Lung (tissue), 12 donors: Measurements from ENCODE around the gene LRRC15. TPM values are rescaled to one million over a fixed set of nuclear protein-coding genes. Genes with fewer than 3 reads are reported as not detected.

Experiments used
- ATAC-seq: fragments of 200-7000 bp; cut with Tn5 transposase; one replicate; pipeline ENCODE4 v1.9.1; 2020; ENCODE audit warnings: moderate number of reproducible peaks; ENCODE audit not compliant: insufficient read depth, low FRiP score
- DNase-seq, 3 donors: peaks; one replicate each; pipeline ENCODE4 v3.0.0-alpha.2; 2013 to 2017
- H3K27ac ChIP-seq, 2 donors: one replicate each; pipeline ENCODE4 v1.5.1; 2013; ENCODE audit warnings: mild to moderate bottlenecking in 2 of 2, moderate library complexity in 2 of 2, control low read depth in 1 of 2, inconsistent platforms in 1 of 2, low read depth in 1 of 2, low read length in 1 of 2
- H3K27me3 ChIP-seq, 3 donors: one replicate each; pipeline ENCODE4 v1.5.1; 2013; ENCODE audit warnings: low read length in 2 of 3; ENCODE audit not compliant: control insufficient read depth in 3 of 3, insufficient read depth in 3 of 3
- H3K36me3 ChIP-seq, 4 donors: one replicate each; pipeline ENCODE4 v1.5.1; 2013; ENCODE audit warnings: low read length in 4 of 4, mild to moderate bottlenecking in 1 of 4, moderate library complexity in 1 of 4; ENCODE audit not compliant: control insufficient read depth in 4 of 4, insufficient read depth in 4 of 4
- H3K4me1 ChIP-seq, 5 donors: one replicate each; pipeline ENCODE4 v1.5.1; 2013; ENCODE audit warnings: low read length in 5 of 5, mild to moderate bottlenecking in 2 of 5, moderate library complexity in 1 of 5; ENCODE audit not compliant: control insufficient read depth in 5 of 5, insufficient read depth in 5 of 5
- H3K4me3 ChIP-seq: one replicate; pipeline ENCODE4 v1.5.1; 2013; ENCODE audit warnings: mild to moderate bottlenecking, control low read depth, moderate library complexity
- H3K9ac ChIP-seq, 2 donors: one replicate each; pipeline ENCODE4 v1.5.1; 2013; ENCODE audit warnings: low read length in 2 of 2, control low read depth in 1 of 2; ENCODE audit not compliant: insufficient read depth in 1 of 2
- H3K9me3 ChIP-seq, 4 donors: one replicate each; pipeline ENCODE4 v1.5.1; 2013; ENCODE audit warnings: low read length in 3 of 4, mild to moderate bottlenecking in 1 of 4, moderate library complexity in 1 of 4; ENCODE audit not compliant: control insufficient read depth in 4 of 4, insufficient read depth in 3 of 4
- WGBS, 2 donors: extraction: QIAGEN DNeasy Blood & Tissue Kit; methylation state at CpG; one replicate each; pipeline ENCODE4 v1.1.7; 2013; 5-methylcytosine and 5-hydroxymethylcytosine counted together
- polyA plus RNA-seq, 2 donors: library from polyadenylated mRNA; stranded (reverse); fragments of 200-250 nt; gene quantifications; one replicate each; pipeline ENCODE4 v1.2.1, GENCODE V29; 2013
- total RNA-seq, 2 donors: library from RNA; depleted of rRNA in 1 of 2; stranded (reverse); fragments of >200 nt in 1 of 2; gene quantifications; one replicate each; pipeline ENCODE4 v1.2.1, GENCODE V29; 2014 to 2021
- TF ChIP-seq, protein P1 (sequence below): IDR thresholded peaks from 2 replicates; pipeline ENCODE4 v1.5.1; 2012; ENCODE audit warnings: mild to moderate bottlenecking; ENCODE audit errors: control extremely low read depth, extremely low read depth
- donor health status: control.
- donor health status: control.
- donor health status: Bipolar disorder and iron deficiency.
- donor health status: healthy.
- donor health status: DM: yes; HTN: yes; CAD: no.

Gene LRRC15
- total and polyA plus RNA-seq, 4 donors: 0.06 to 1.2 (median 0.07) TPM

DNA sequence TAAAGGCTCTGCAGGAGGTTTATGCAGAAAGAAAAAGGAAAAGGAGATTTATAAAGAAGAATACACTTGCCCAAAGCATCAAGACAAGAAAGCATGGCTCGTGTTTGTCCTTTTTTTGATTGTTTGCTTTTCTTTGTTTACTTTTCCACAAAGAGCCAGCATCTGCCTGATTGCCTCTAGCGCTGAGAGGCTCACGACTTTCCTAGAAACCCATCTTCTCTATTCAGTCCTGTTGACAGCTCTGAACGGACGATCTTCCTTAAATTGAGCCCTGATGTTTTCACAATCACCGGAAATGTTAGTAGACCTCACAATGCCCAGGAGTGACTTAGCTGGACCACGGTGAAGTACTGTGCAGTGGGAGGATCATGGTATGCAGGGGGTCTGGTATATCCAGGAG is 17.1 kb upstream of the LRRC15 start:
- no peak overlapping the region for H3K9ac ChIP-seq
- H3K4me3 ChIP-seq: no peak overlapping the region
- 49 to 56% methylated on average over 7 of the region's 7 CpGs for WGBS, 2 donors
- H3K27me3 ChIP-seq: no peaks in the 10 kb centered on the region
- H3K9me3 ChIP-seq: peaks cover 0 to 5% (median 0%) of the 10 kb centered on the region in 4 donors
- no peaks in the 10 kb centered on the region for H3K36me3 ChIP-seq
- no peak overlapping the region for H3K27ac ChIP-seq
- ATAC-seq (no peak), DNase-seq (no peak)
- H3K4me1 ChIP-seq: no peaks in the 10 kb centered on the region
- TF ChIP-seq, protein P1, sequence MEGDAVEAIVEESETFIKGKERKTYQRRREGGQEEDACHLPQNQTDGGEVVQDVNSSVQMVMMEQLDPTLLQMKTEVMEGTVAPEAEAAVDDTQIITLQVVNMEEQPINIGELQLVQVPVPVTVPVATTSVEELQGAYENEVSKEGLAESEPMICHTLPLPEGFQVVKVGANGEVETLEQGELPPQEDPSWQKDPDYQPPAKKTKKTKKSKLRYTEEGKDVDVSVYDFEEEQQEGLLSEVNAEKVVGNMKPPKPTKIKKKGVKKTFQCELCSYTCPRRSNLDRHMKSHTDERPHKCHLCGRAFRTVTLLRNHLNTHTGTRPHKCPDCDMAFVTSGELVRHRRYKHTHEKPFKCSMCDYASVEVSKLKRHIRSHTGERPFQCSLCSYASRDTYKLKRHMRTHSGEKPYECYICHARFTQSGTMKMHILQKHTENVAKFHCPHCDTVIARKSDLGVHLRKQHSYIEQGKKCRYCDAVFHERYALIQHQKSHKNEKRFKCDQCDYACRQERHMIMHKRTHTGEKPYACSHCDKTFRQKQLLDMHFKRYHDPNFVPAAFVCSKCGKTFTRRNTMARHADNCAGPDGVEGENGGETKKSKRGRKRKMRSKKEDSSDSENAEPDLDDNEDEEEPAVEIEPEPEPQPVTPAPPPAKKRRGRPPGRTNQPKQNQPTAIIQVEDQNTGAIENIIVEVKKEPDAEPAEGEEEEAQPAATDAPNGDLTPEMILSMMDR: no peak

DNA sequence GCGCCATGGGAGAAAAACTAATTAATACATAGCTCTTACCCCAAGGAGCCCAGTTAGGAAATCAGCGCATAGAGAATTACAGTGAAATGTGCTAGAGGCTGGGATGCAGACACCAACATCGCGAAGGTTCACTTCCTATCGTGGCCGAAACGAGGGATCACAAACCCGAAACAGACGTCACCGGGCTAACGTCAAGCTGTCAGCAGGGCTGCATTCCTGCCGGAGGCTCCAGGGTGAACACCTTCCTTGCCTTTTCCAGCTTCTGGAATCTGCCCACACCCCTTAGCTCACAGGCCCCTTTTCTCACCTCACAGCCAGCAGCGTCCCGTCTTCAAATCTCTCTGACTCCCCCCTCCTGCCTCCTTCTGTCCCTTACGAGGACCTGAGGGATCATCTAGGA is 16.5 kb upstream of the LRRC15 start:
- no peak for ATAC-seq
- H3K9ac ChIP-seq: no peak overlapping the region
- 77 to 90% methylated on average over 15 of the region's 15 CpGs for WGBS, 2 donors
- TF ChIP-seq, protein P1: no peak
- no peaks in the 10 kb centered on the region for H3K4me1 ChIP-seq
- peaks cover 0 to 4% (median 0%) of the 10 kb centered on the region in 4 donors for H3K9me3 ChIP-seq
- peaks cover 0 to 2% (median 0%) of the 10 kb centered on the region in 3 donors for H3K27me3 ChIP-seq
- no peaks in the 10 kb centered on the region for H3K36me3 ChIP-seq
- H3K4me3 ChIP-seq: no peak overlapping the region
- no peak overlapping the region for H3K27ac ChIP-seq
- DNase-seq: no peak

DNA sequence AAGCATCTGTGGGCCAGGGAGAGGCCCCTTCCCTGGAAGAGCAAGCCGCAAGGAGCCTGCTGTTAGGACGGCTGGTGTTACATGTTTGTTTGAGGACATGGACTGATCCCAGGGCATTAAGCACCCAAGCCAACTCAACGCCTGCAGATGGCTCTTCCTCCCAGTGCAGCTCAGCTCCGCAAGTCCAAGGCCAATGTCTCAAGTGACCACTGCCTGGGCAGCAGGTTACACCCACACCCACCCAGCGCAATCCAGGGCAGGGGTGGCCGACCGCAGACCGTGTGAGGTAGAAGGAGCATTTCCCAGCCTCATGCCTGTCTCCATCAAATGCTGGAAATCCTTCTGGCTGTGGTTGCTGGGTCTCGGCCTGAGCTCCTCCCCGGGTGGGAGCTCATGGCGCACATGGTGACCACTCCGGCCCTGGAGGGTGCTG is 15.0 kb upstream of the LRRC15 start:
- peaks cover 0 to 10% (median 0%) of the 10 kb centered on the region in 3 donors for H3K27me3 ChIP-seq
- 94 to 96% methylated on average over 12 of the region's 12 CpGs for WGBS, 2 donors
- H3K36me3 ChIP-seq: no peaks in the 10 kb centered on the region
- DNase-seq: no peak
- no peaks in the 10 kb centered on the region for H3K4me1 ChIP-seq
- H3K9ac ChIP-seq: no peak overlapping the region
- H3K9me3 ChIP-seq: no peaks in the 10 kb centered on the region
- TF ChIP-seq, protein P1: no peak
- H3K4me3 ChIP-seq: no peak overlapping the region
- H3K27ac ChIP-seq: no peak overlapping the region
- ATAC-seq: no peak

DNA sequence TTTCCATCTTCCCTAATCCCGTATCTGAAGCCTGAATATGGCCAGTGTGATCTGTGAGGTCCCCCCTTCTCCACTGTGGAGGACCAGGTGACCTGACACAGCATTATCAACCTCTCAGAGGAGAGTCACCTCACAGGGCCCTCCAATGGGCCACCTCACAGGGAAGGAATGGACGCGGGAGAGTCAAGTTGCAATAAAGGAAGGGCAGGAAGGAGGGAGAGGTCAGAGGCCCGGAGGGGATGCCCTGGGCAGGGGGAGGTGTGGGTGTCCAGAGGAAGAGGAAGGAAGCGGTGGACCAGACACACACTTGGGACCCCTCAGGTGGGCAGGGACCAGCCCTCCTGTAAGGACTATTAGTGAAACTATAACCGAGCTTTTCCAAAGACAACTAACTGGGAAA is 14.6 kb upstream of the LRRC15 start:
- DNase-seq (no peak), ATAC-seq (no peak)
- 71 to 81% methylated on average over 6 of the region's 6 CpGs for WGBS, 2 donors

More for the DNA sequence above, 14.6 kb upstream of the LRRC15 start:
- H3K4me3 ChIP-seq: no peak overlapping the region
- no peaks in the 10 kb centered on the region for H3K36me3 ChIP-seq
- H3K27ac ChIP-seq: no peak overlapping the region
- peaks cover 0 to 10% (median 0%) of the 10 kb centered on the region in 3 donors for H3K27me3 ChIP-seq
- TF ChIP-seq, protein P1: no peak
- H3K9me3 ChIP-seq: no peaks in the 10 kb centered on the region
- no peaks in the 10 kb centered on the region for H3K4me1 ChIP-seq
- no peak overlapping the region for H3K9ac ChIP-seq
